ENCODE results near the gene PRKCH.

GRCh38 chr14:61486930-61487495 lies 165.6 kb downstream of the PRKCH start:
- TF ChIP-seq EZH2 (IDR thresholded peaks at IDR 0.05) (no peak), POLR2AphosphoS5 (IDR thresholded peaks at IDR 0.05; ENCODE audit: borderline replicate concordance, low read depth, low read length) (no peak)

Measured in SK-N-MC (cell line).